SK-N-SH (cell line): ENCODE measurements around the gene UGT1A7.

Experiments
- EZH2phosphoT487 ChIP-seq: fragments of 200-600 bp; sonication (generic); IDR thresholded peaks from 2 replicates; pipeline ENCODE4 v1.6.1; 2017; ENCODE audit warnings: low read depth, mixed run types, mild to moderate bottlenecking, antibody characterized with exemption, moderate library complexity, borderline replicate concordance
- GATA2 ChIP-seq: sonication (generic); formaldehyde crosslinking; IDR thresholded peaks from 2 replicates; pipeline ENCODE4 v1.5.0; 2020; ENCODE audit warnings: mild to moderate bottlenecking, missing genetic modification reagents
- JUND ChIP-seq: IDR thresholded peaks from 2 replicates; pipeline ENCODE4 v1.4.0; 2012
- POLR2AphosphoS5 ChIP-seq: IDR thresholded peaks from 2 replicates; pipeline ENCODE4 v1.6.1; 2012; ENCODE audit warnings: low read depth, low read length
- RAD21 ChIP-seq: IDR thresholded peaks from 2 replicates; pipeline ENCODE4 v1.6.1; 2012; ENCODE audit warnings: mild to moderate bottlenecking, low read length
- RFX5 ChIP-seq: IDR thresholded peaks from 2 replicates; pipeline ENCODE4 v1.6.1; 2012; ENCODE audit warnings: mild to moderate bottlenecking, improper control_type of control experiment, low read length
- SIN3A ChIP-seq: IDR thresholded peaks from 2 replicates; pipeline ENCODE4 v1.6.1; 2012; ENCODE audit warnings: low read depth, mild to moderate bottlenecking, low read length, moderate library complexity, borderline replicate concordance
- USF2 ChIP-seq: fragments of 150-350 bp; IDR thresholded peaks from 2 replicates; pipeline ENCODE4 v1.6.1; 2017; ENCODE audit warnings: antibody characterized with exemption, low read length, low read depth, borderline replicate concordance
- TF ChIP-seq, protein P1 (sequence below): fragments of 200-600 bp; sonication (generic); IDR thresholded peaks from 2 replicates; pipeline ENCODE4 v1.6.1; 2017; ENCODE audit warnings: antibody characterized with exemption, mild to moderate bottlenecking, moderate library complexity
- TF ChIP-seq, protein P2 (sequence below): IDR thresholded peaks from 2 replicates; pipeline ENCODE4 v1.6.1; 2012; ENCODE audit warnings: mild to moderate bottlenecking, low read depth, low read length, moderate library complexity

GRCh38 chr2:233761040-233761769 lies 79.5 kb downstream of the UGT1A7 start:
- TF ChIP-seq, protein P1, sequence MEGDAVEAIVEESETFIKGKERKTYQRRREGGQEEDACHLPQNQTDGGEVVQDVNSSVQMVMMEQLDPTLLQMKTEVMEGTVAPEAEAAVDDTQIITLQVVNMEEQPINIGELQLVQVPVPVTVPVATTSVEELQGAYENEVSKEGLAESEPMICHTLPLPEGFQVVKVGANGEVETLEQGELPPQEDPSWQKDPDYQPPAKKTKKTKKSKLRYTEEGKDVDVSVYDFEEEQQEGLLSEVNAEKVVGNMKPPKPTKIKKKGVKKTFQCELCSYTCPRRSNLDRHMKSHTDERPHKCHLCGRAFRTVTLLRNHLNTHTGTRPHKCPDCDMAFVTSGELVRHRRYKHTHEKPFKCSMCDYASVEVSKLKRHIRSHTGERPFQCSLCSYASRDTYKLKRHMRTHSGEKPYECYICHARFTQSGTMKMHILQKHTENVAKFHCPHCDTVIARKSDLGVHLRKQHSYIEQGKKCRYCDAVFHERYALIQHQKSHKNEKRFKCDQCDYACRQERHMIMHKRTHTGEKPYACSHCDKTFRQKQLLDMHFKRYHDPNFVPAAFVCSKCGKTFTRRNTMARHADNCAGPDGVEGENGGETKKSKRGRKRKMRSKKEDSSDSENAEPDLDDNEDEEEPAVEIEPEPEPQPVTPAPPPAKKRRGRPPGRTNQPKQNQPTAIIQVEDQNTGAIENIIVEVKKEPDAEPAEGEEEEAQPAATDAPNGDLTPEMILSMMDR, result no peak
- TF ChIP-seq RAD21, result no peak
- TF ChIP-seq RFX5, result no peak
- TF ChIP-seq, protein P2, sequence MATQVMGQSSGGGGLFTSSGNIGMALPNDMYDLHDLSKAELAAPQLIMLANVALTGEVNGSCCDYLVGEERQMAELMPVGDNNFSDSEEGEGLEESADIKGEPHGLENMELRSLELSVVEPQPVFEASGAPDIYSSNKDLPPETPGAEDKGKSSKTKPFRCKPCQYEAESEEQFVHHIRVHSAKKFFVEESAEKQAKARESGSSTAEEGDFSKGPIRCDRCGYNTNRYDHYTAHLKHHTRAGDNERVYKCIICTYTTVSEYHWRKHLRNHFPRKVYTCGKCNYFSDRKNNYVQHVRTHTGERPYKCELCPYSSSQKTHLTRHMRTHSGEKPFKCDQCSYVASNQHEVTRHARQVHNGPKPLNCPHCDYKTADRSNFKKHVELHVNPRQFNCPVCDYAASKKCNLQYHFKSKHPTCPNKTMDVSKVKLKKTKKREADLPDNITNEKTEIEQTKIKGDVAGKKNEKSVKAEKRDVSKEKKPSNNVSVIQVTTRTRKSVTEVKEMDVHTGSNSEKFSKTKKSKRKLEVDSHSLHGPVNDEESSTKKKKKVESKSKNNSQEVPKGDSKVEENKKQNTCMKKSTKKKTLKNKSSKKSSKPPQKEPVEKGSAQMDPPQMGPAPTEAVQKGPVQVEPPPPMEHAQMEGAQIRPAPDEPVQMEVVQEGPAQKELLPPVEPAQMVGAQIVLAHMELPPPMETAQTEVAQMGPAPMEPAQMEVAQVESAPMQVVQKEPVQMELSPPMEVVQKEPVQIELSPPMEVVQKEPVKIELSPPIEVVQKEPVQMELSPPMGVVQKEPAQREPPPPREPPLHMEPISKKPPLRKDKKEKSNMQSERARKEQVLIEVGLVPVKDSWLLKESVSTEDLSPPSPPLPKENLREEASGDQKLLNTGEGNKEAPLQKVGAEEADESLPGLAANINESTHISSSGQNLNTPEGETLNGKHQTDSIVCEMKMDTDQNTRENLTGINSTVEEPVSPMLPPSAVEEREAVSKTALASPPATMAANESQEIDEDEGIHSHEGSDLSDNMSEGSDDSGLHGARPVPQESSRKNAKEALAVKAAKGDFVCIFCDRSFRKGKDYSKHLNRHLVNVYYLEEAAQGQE, result no peak
- no peak for TF ChIP-seq SIN3A
- TF ChIP-seq JUND, result no peak
- no peak for TF ChIP-seq GATA2 (CRISPR knock-in tag)
- TF ChIP-seq EZH2phosphoT487, result no peak
- no peak for TF ChIP-seq USF2
- no peak for TF ChIP-seq POLR2AphosphoS5
